Keratinocyte (primary cell): ENCODE data around the gene C22orf15. TPM values are rescaled to one million over a fixed set of nuclear protein-coding genes. Genes with fewer than 3 reads are reported as not detected.

Source experiments
- DNase-seq: peaks from one replicate; pipeline ENCODE4 v3.0.0-alpha.2; 2011; ENCODE audit warnings: low read depth, missing footprints, low spot score
- FAIRE-seq: peaks from 2 replicates; lab custom pipeline; 2011; peaks lifted over from hg19 to GRCh38; lab: Jason Lieb, UNC
- H2AFZ ChIP-seq: 2 replicates; pipeline ENCODE4 v1.6.0; 2012; ENCODE audit warnings: low read length, control low read depth, inconsistent platforms; ENCODE audit not compliant: control insufficient read depth
- H3K27ac ChIP-seq: 2 replicates; pipeline ENCODE4 v1.5.1; 2011; ENCODE audit warnings: low read length; ENCODE audit not compliant: control insufficient read depth, insufficient read depth
- H3K27me3 ChIP-seq: 3 replicates; pipeline ENCODE4 v1.6.0; 2011; ENCODE audit warnings: low read length; ENCODE audit not compliant: control insufficient read depth, insufficient read depth; ENCODE audit errors: extremely low read depth
- H3K36me3 ChIP-seq, 2 experiments: 2 replicates in 1 of 2; 3 replicates in 1 of 2; pipeline ENCODE4 v1.5.1; 2011; ENCODE audit warnings: low read length in 2 of 2, mild to moderate bottlenecking in 1 of 2; ENCODE audit not compliant: control insufficient read depth in 2 of 2, insufficient read depth in 2 of 2; ENCODE audit errors: extremely low read depth in 1 of 2
- H3K4me1 ChIP-seq: 3 replicates; pipeline ENCODE4 v1.5.1; 2011; ENCODE audit warnings: low read length; ENCODE audit not compliant: control insufficient read depth, insufficient read depth; ENCODE audit errors: extremely low read depth
- H3K4me2 ChIP-seq: 3 replicates; pipeline ENCODE4 v1.6.0; 2011; ENCODE audit warnings: low read depth, low read length; ENCODE audit not compliant: control insufficient read depth, insufficient read depth; ENCODE audit errors: extremely low read depth
- H3K4me3 ChIP-seq, 3 experiments: fragments of 200-600 bp in 1 of 3; sonication (generic) in 1 of 3; 2 replicates in 2 of 3; 3 replicates in 1 of 3; pipeline ENCODE4 v1.5.1; 2011 to 2016; ENCODE audit warnings: low read length in 3 of 3, mild to moderate bottlenecking in 3 of 3, control low read depth in 2 of 3, inconsistent platforms in 1 of 3, low read depth in 1 of 3, mixed read lengths in 1 of 3, mixed run types in 1 of 3, moderate library complexity in 1 of 3; ENCODE audit not compliant: control insufficient read depth in 2 of 3, insufficient read depth in 2 of 3; ENCODE audit errors: extremely low read depth in 1 of 3
- H3K79me2 ChIP-seq: 2 replicates; pipeline ENCODE4 v1.6.0; 2012; ENCODE audit warnings: low read length; ENCODE audit not compliant: control insufficient read depth, insufficient read depth
- H3K9ac ChIP-seq: 3 replicates; pipeline ENCODE4 v1.6.0; 2011; ENCODE audit warnings: low read length; ENCODE audit not compliant: control insufficient read depth, insufficient read depth; ENCODE audit errors: extremely low read depth
- H3K9me1 ChIP-seq: 3 replicates; pipeline ENCODE4 v1.6.0; 2011; ENCODE audit warnings: low read length; ENCODE audit not compliant: control insufficient read depth, insufficient read depth; ENCODE audit errors: extremely low read depth
- H3K9me3 ChIP-seq: 2 replicates; pipeline ENCODE4 v1.5.1; 2012; ENCODE audit warnings: low read depth, low read length; ENCODE audit not compliant: control insufficient read depth
- H4K20me1 ChIP-seq: 3 replicates; pipeline ENCODE4 v1.6.0; 2011; ENCODE audit warnings: low read length; ENCODE audit not compliant: control insufficient read depth, insufficient read depth; ENCODE audit errors: extremely low read depth
- CTCF ChIP-seq, 3 experiments: IDR thresholded peaks in 1 of 3; conservative IDR thresholded peaks in 1 of 3; optimal IDR thresholded peaks in 1 of 3; 2 replicates in 2 of 3; 3 replicates in 1 of 3; pipeline versions ENCODE3 to v1.5.1; 2011; ENCODE audit warnings: low read length in 3 of 3, mild to moderate bottlenecking in 3 of 3, moderate library complexity in 2 of 3, control low read depth in 1 of 3, inconsistent platforms in 1 of 3; ENCODE audit not compliant: insufficient read depth in 2 of 3; ENCODE audit errors: extremely low read depth in 1 of 3
- EZH2 ChIP-seq: IDR thresholded peaks from one replicate; pipeline ENCODE4 v1.6.1; 2012; ENCODE audit warnings: inconsistent platforms, mild to moderate bottlenecking, low read length, moderate library complexity
- dilution Hi-C: fragments of 300-500 bp; cut with MboI; formaldehyde crosslinking; loops from one replicate; pipeline ENCODE4 v1.7.0; 2020; ENCODE audit warnings: low sequenced_read_pairs; ENCODE audit not compliant: extremely low pct_ligation_motif_present
- polyA plus RNA-seq, 5 experiments: library from polyadenylated mRNA; depleted of rRNA in 3 of 5; stranded (reverse) in 3 of 5; stranded (forward) in 1 of 5; unstranded in 1 of 5; fragments of >200 nt; gene quantifications; 1 replicate in 1 of 5; 2 replicates in 3 of 5; 3 replicates in 1 of 5; pipeline versions ENCODE4 v1.2.1 to v1.2.3, GENCODE V29; 2011 to 2012; ENCODE audit warnings: missing spikeins in 2 of 5, low read depth in 1 of 5, low replicate concordance in 1 of 5

Gene C22orf15
- polyA plus RNA-seq, 1 donor (not counting 4 experiments of a cell fraction or from before 2014, with no cell fraction given) = not detected

DNA sequence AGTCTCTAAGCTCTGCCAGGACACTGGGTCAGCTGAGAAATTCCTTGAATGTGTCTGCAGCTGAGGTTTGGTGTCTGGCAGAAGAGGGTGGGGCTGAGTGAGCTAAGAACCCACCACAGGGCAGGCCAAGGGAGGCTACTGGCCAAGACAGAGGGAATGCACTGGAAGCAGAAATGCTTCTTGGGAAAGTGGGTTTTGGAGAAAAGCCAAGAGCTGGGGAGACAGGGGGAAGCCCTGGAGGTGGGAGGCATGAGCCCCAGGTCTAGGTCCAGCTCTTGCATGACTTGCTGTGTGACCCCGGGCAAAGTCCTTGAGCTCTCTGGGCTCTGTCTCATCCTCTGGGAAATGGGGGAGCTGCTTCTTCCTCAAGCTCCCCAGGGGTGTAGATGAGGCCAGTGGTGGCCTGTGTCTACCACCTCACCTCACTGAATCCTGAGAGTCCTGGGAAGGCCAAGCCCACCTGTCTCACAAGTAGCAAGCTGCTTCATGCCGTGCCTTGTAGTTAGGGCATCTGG lies 12.2 kb downstream of the C22orf15 start:
- H3K4me3 ChIP-seq = no peak overlapping the region
- peaks cover 12% of the 10 kb centered on the region for H3K4me1 ChIP-seq
- DNase-seq (no peak), FAIRE-seq (no peak)
- H2AFZ ChIP-seq = no peak overlapping the region
- H3K36me3 ChIP-seq = no peaks in the 10 kb centered on the region
- peaks cover 16% of the 10 kb centered on the region for H3K27me3 ChIP-seq
- dilution Hi-C loops = no loop called here
- H3K79me2 ChIP-seq = no peaks in the 10 kb centered on the region
- no peaks in the 10 kb centered on the region for H3K9me3 ChIP-seq
- no peak overlapping the region for H3K9ac ChIP-seq
- H3K4me2 ChIP-seq = no peak overlapping the region
- TF ChIP-seq EZH2 (no peak), CTCF (optimal IDR thresholded peaks at IDR 0.05 in 1 of 3, IDR thresholded peaks at IDR 0.05 in 1 of 3, conservative IDR thresholded peaks at IDR 0.05 in 1 of 3; ENCODE audit: extremely low read depth in 1 of 3, insufficient read depth in 2 of 3, low read length in 3 of 3) (no peak)
- no peak overlapping the region for H3K27ac ChIP-seq
- H4K20me1 ChIP-seq = no peaks in the 10 kb centered on the region
- no peaks in the 10 kb centered on the region for H3K9me1 ChIP-seq

DNA sequence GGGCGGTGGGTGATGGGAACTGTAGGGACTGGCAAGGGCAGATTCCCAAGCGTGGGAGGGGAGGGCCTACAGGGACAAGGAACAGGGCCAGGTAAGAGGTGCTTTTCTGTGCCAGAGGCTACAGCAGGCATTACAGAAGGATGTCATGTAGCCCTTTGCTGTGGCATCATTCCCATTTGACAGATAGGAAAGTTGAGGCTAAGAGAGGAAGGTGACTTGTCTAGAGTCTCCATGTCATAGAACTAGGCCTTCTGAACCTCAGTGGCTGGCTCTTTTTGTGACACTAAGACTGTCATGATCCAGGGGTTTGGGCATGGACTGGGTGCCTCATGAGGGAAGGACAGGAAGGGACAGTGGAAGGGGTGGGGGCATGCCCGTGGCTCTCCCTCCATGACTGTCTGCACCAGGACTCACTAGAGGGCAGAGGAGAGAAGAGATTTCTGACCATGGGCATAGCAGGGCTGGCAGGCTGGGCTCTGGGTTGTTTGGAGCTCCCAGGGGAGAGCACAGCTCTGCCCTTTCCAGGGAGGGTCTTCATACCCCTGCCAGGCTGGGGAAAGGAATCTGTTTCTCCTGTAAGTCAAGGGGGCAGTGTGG lies 13.1 kb downstream of the C22orf15 start:
- FAIRE-seq (no peak), DNase-seq (no peak)
- Histone ChIP-seq H3K9ac (no peak overlapping the region), H2AFZ (no peak overlapping the region), H3K4me1 (peaks cover 12% of the 10 kb centered on the region), H3K27ac (no peak overlapping the region), H4K20me1 (no peaks in the 10 kb centered on the region), H3K27me3 (peaks cover 16% of the 10 kb centered on the region), H3K4me3 (no peak overlapping the region), H3K9me1 (no peaks in the 10 kb centered on the region), H3K4me2 (no peak overlapping the region), H3K36me3 (no peaks in the 10 kb centered on the region), H3K9me3 (no peaks in the 10 kb centered on the region), H3K79me2 (no peaks in the 10 kb centered on the region)
- dilution Hi-C loops = no loop called here
- TF ChIP-seq EZH2 (no peak), CTCF (optimal IDR thresholded peaks at IDR 0.05 in 1 of 3, IDR thresholded peaks at IDR 0.05 in 1 of 3, conservative IDR thresholded peaks at IDR 0.05 in 1 of 3; ENCODE audit: extremely low read depth in 1 of 3, insufficient read depth in 2 of 3, low read length in 3 of 3) (peak in 1 of 3 experiments; percentile 13)
